GM21619 (cell line): ENCODE results near the gene RABGAP1.

Experiments
- ATAC-seq: cut with Tn5 transposase; IDR thresholded peaks from one replicate; pipeline ENCODE4 v1.9.1; 2021; ENCODE audit not compliant: unreplicated experiment

The RABGAP1 gene

GRCh38 chr9:123107639-123108285, 166.9 kb downstream of the RABGAP1 start:
- no peak for ATAC-seq

GRCh38 chr9:123108976-123109375, 168.2 kb downstream of the RABGAP1 start:
- no peak for ATAC-seq

- ATAC-seq: no peak
Measured at GRCh38 chr9:123109540-123110279, 168.9 kb downstream of the RABGAP1 start.

- ATAC-seq: no peak
Measured at GRCh38 chr9:123111427-123112014, 170.7 kb downstream of the RABGAP1 start.

GRCh38 chr9:123112015-123112975, 171.5 kb downstream of the RABGAP1 start:
- ATAC-seq: no peak

- no peak for ATAC-seq
Measured at GRCh38 chr9:123113185-123113584, 172.4 kb downstream of the RABGAP1 start.

GRCh38 chr9:123115146-123115913, 174.5 kb downstream of the RABGAP1 start:
- no peak for ATAC-seq

GRCh38 chr9:123116036-123116435, 175.2 kb downstream of the RABGAP1 start:
- no peak for ATAC-seq

GRCh38 chr9:123119566-123119965, 178.7 kb downstream of the RABGAP1 start:
- ATAC-seq: no peak

GRCh38 chr9:123120131-123120530, 179.3 kb downstream of the RABGAP1 start:
- no peak for ATAC-seq

GRCh38 chr9:123120953-123121352, 180.1 kb downstream of the RABGAP1 start:
- ATAC-seq: no peak

- no peak for ATAC-seq
Measured at GRCh38 chr9:123121457-123121856, 180.6 kb downstream of the RABGAP1 start.

GRCh38 chr9:123127512-123128075, 186.8 kb downstream of the RABGAP1 start:
- ATAC-seq: no peak

- ATAC-seq: no peak
Measured at GRCh38 chr9:123128591-123128990, 187.8 kb downstream of the RABGAP1 start.

GRCh38 chr9:123129423-123129822, 188.6 kb downstream of the RABGAP1 start:
- no peak for ATAC-seq

- ATAC-seq: no peak
Measured at GRCh38 chr9:123131258-123131657, 190.4 kb downstream of the RABGAP1 start.

GRCh38 chr9:123131993-123132392, 191.2 kb downstream of the RABGAP1 start:
- ATAC-seq: no peak

GRCh38 chr9:123132696-123133095, 191.9 kb downstream of the RABGAP1 start:
- no peak for ATAC-seq

- ATAC-seq: no peak
Measured at GRCh38 chr9:123135430-123135829, 194.6 kb downstream of the RABGAP1 start.

- no peak for ATAC-seq
Measured at GRCh38 chr9:123138163-123138562, 197.3 kb downstream of the RABGAP1 start.
